Tibial nerve (tissue), 3 donors: Measurements from ENCODE around the gene PTGES2.
"Not testable (repeated sequence)": the region's sequence is repeated elsewhere in the genome, so short reads cannot be mapped to it uniquely, and the experiment has no call there.

Experiments used
- POLR2A ChIP-seq, 2 donors: fragments of 450-650 bp; IDR thresholded peaks; one replicate each; pipeline ENCODE4 v1.6.1; 2017; ENCODE audit warnings: antibody characterized with exemption in 2 of 2, mild to moderate bottlenecking in 2 of 2, moderate library complexity in 2 of 2
- TF ChIP-seq, protein P1 (sequence below), 5 experiments: fragments of 200-600 bp in 3 of 5; fragments of 450-650 bp in 2 of 5; sonication (generic) in 3 of 5; IDR thresholded peaks; one replicate each; pipeline ENCODE4 v1.5.1; 2016 to 2019; ENCODE audit warnings: antibody characterized with exemption in 5 of 5, mild to moderate bottlenecking in 3 of 5, moderate library complexity in 2 of 5

DNA sequence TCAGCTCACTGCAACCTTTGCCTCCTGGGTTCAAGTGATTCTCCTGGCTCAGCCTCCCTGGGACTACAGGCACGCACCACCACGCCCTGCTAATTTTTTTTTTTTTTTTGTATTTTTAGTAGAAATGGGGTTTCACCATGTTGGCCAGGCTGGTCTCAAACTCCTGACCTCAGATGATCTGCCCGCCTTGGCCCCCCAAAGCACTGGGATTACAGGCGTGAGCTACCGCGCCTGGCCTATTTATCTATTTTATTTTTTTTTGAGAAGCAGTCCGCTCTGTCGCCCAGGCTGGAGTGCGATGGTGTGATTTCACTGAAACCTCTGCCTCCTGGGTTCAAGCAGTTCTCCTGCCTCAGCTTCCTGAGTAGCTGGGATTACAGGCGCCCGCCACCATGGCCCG lies 56.1 kb downstream of the PTGES2 start:
- TF ChIP-seq, protein P1, sequence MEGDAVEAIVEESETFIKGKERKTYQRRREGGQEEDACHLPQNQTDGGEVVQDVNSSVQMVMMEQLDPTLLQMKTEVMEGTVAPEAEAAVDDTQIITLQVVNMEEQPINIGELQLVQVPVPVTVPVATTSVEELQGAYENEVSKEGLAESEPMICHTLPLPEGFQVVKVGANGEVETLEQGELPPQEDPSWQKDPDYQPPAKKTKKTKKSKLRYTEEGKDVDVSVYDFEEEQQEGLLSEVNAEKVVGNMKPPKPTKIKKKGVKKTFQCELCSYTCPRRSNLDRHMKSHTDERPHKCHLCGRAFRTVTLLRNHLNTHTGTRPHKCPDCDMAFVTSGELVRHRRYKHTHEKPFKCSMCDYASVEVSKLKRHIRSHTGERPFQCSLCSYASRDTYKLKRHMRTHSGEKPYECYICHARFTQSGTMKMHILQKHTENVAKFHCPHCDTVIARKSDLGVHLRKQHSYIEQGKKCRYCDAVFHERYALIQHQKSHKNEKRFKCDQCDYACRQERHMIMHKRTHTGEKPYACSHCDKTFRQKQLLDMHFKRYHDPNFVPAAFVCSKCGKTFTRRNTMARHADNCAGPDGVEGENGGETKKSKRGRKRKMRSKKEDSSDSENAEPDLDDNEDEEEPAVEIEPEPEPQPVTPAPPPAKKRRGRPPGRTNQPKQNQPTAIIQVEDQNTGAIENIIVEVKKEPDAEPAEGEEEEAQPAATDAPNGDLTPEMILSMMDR (IDR thresholded peaks at IDR 0.05) = not testable (repeated sequence)
- TF ChIP-seq POLR2A (IDR thresholded peaks at IDR 0.05) = not testable (repeated sequence)
